Measurements from ENCODE around the gene SCRT2. TPM values are rescaled to one million over a fixed set of nuclear protein-coding genes. Genes with fewer than 3 reads are reported as not detected.

The SCRT2 gene
- total RNA-seq, 4 donors from 2014 or later, result not detected

DNA sequence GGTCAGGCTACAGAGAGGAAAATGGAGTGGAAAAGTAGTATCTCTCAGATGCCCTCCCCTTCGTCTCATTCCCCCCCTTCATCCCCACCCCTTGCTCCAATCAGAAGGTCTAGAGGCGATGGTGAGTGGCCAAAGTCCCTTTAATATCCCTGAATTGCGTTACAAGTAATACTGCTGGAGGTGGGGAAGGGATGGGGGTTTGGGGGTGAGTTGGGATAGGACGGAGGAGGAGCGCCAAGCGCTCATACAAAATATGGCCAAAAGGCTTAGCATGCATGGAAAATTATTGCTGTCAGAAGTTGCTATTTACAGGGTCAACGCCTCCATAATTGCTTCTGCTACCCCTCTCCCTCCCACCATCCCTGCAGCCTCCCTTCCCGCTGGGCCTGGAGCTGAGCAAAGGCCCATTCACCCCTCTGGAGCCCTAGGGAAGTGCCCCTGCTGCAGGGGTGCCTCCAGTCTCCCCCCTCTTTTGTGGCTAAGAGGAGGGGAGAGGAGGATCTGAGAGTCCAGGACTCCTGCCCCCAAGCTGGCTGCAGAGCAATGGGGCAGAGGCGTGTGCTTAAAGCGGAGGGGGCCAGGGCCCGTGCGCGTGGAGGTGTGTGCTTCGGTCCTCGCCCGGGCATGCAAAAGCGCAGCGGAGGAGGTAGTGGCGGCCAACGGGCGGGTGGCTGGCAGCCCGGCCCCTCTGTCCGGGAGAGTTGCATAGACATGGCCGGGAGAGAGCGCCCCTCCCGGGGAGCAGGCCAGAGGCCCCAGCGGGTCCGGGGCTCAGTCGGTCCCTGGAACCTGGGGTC lies 13.9 kb downstream of the SCRT2 start:
- WGBS, 2 donors, result 13 to 17% methylated on average over 27 of the region's 29 CpGs
- peaks cover 0 to 17% (median 0%) of the 10 kb centered on the region in 4 donors for H3K4me1 ChIP-seq
- no peak overlapping the region for H3K4me3 ChIP-seq
- DNase-seq (ENCODE audit: low spot score in 2 of 2), result no peak
- TF ChIP-seq, protein P1, sequence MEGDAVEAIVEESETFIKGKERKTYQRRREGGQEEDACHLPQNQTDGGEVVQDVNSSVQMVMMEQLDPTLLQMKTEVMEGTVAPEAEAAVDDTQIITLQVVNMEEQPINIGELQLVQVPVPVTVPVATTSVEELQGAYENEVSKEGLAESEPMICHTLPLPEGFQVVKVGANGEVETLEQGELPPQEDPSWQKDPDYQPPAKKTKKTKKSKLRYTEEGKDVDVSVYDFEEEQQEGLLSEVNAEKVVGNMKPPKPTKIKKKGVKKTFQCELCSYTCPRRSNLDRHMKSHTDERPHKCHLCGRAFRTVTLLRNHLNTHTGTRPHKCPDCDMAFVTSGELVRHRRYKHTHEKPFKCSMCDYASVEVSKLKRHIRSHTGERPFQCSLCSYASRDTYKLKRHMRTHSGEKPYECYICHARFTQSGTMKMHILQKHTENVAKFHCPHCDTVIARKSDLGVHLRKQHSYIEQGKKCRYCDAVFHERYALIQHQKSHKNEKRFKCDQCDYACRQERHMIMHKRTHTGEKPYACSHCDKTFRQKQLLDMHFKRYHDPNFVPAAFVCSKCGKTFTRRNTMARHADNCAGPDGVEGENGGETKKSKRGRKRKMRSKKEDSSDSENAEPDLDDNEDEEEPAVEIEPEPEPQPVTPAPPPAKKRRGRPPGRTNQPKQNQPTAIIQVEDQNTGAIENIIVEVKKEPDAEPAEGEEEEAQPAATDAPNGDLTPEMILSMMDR (IDR thresholded peaks at IDR 0.05), result no peak
- TF ChIP-seq EP300 (IDR thresholded peaks at IDR 0.05) (no peak), POLR2A (IDR thresholded peaks at IDR 0.05) (no peak)
- no peaks in the 10 kb centered on the region for H3K9me3 ChIP-seq
- H3K27ac ChIP-seq, result no peak overlapping the region
- no peaks in the 10 kb centered on the region for H3K36me3 ChIP-seq
- peaks cover 0 to 73% of the 10 kb centered on the region in 2 donors for H3K27me3 ChIP-seq

DNA sequence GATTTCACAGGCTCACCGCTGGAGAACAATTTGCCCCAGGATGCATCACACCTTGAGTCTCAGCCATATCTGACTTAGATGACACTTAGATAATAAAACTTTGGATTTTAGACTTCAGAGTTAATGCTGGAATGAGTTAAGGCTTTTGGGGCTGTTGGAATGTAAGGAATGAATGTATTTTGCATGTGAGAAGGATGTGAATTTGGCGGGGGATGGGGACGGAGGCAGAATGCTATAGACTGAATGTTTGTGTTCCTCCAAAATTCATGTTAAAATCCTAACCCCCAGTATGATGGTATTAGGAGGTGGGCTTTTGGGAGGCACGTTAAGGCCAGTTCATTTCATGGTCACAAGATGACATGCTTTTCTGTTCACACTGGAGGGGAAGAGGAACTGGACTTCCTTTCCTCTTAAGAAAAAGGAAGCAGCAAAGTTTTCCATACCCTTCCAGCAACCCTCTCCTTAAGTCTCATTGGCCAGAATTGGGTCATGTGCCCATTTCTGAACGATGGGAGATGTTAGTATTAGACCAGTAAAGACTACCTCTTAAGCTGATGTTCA lies 16.8 kb downstream of the SCRT2 start:
- Histone ChIP-seq H3K4me1 (peaks cover 0 to 23% (median 2%) of the 10 kb centered on the region in 4 donors), H3K9me3 (no peaks in the 10 kb centered on the region), H3K27me3 (peaks cover 0 to 46% of the 10 kb centered on the region in 2 donors), H3K4me3 (no peak overlapping the region), H3K36me3 (no peaks in the 10 kb centered on the region), H3K27ac (no peak overlapping the region)
- no peak for DNase-seq (ENCODE audit: low spot score in 2 of 2)
- TF ChIP-seq EP300 (IDR thresholded peaks at IDR 0.05), result no peak
- TF ChIP-seq, protein P1 (IDR thresholded peaks at IDR 0.05), result no peak
- no peak for TF ChIP-seq POLR2A (IDR thresholded peaks at IDR 0.05)
- WGBS, 2 donors, result 19 to 27% methylated on average over 5 of the region's 5 CpGs

DNA sequence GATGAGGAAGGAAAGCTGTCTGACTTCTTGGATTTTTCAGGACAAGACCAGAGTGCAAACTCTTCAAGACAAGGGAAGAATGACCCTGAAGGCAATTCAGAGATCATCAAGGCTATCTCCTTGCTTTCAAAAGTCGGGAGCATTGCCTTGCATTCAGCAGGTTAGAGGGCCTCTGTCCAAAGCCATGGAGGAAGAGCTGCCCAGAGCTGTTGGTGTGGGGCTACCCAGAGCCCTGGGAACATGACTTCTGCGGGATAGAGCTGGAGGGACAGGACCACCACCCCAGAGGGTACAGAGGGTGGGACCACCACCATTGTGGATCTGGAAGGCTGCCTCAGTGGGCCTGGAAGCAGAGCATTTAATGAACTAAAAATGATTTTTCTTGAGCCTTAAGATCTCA lies 17.4 kb downstream of the SCRT2 start:
- TF ChIP-seq EP300 (IDR thresholded peaks at IDR 0.05), result no peak
- TF ChIP-seq, protein P1 (IDR thresholded peaks at IDR 0.05), result no peak
- peaks cover 0 to 22% (median 3%) of the 10 kb centered on the region in 4 donors for H3K4me1 ChIP-seq
- H3K9me3 ChIP-seq, result no peaks in the 10 kb centered on the region
- 33 to 35% methylated on average over 2 of the region's 2 CpGs for WGBS, 2 donors
- no peaks in the 10 kb centered on the region for H3K36me3 ChIP-seq
- no peak for DNase-seq (ENCODE audit: low spot score in 2 of 2)
- H3K4me3 ChIP-seq, result no peak overlapping the region
- H3K27ac ChIP-seq, result no peak overlapping the region
- peaks cover 0 to 40% of the 10 kb centered on the region in 2 donors for H3K27me3 ChIP-seq

DNA sequence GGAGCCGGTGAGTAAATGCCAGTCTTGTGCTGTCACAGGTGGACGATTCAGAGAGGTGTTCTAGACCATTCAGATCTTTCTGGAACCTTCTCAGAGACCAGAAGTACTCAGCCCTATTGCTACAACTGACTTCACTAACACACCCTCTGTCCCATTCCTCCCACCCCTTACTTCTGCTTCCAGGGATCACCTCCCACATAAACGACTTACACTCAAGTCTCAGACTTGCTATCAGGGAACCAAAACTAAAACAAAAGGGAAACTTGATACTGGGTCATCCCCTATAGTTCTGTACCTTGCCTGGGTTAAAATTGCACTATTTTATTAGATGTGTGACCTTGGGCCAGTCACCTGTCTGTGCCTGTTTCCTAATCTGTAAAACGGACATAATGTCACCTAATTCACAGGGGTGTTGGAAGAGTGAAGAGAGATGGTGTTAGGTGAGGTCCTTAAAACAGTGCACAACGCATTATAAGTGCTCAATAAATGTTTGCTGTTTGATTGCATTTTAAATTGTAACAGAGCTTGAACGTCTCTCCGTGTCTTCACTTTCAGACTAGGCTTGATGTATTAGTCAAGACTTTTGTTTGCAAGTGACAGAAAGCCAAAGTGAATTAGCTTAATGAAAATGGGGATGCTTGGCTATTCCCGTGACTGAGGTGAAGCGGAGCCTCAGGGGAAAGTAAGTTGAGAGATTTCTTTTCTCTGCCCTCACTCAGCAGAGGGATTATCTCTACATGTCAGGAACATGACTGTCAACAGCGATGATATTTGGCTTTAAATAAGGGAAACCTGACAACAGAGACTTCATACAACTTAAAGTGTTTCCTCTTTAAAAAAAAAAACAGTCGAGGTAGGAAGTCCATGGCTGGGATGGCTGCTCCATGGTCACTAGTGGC lies 19.6 kb downstream of the SCRT2 start:
- peaks cover 0 to 4% (median 0%) of the 10 kb centered on the region in 3 donors for H3K36me3 ChIP-seq
- no peak for DNase-seq (ENCODE audit: low spot score in 2 of 2)
- peaks cover 0 to 19% of the 10 kb centered on the region in 2 donors for H3K27me3 ChIP-seq
- H3K4me3 ChIP-seq, result no peak overlapping the region
- TF ChIP-seq, protein P1 (IDR thresholded peaks at IDR 0.05), result no peak
- TF ChIP-seq EP300 (IDR thresholded peaks at IDR 0.05) (no peak), POLR2A (IDR thresholded peaks at IDR 0.05) (no peak)
- no peak overlapping the region for H3K27ac ChIP-seq
- H3K9me3 ChIP-seq, result no peaks in the 10 kb centered on the region
- peaks cover 0 to 25% (median 6%) of the 10 kb centered on the region in 4 donors for H3K4me1 ChIP-seq
- whole genome bisulfite sequencing, 2 donors, result 82 to 84% methylated on average over 11 of the region's 11 CpGs
